Measurements from ENCODE around the gene CAMK2A. TPM values are rescaled to one million over a fixed set of nuclear protein-coding genes. Genes with fewer than 3 reads are reported as not detected.
A peak's percentile ranks its signal among the peaks of the same experiment; 100 is the strongest.

Gene CAMK2A
- total RNA-seq, 1 donor = 0.09 TPM

GRCh38 chr5:150246835-150247234 is 42.7 kb downstream of the CAMK2A start:
- H3K4me3 ChIP-seq (ENCODE audit: low read depth, low read length) = no peak overlapping the region
- no peak for DNase-seq (ENCODE audit: low read depth)
- TF ChIP-seq CTCF (IDR thresholded peaks at IDR 0.05; ENCODE audit: insufficient read depth, low read length) = no peak

GRCh38 chr5:150246429-150246828 is 43.1 kb downstream of the CAMK2A start:
- no peak overlapping the region for H3K4me3 ChIP-seq (ENCODE audit: low read depth, low read length)
- no peak for TF ChIP-seq CTCF (IDR thresholded peaks at IDR 0.05; ENCODE audit: insufficient read depth, low read length)
- no peak for DNase-seq (ENCODE audit: low read depth)

GRCh38 chr5:150245808-150246207 is 43.8 kb downstream of the CAMK2A start:
- TF ChIP-seq CTCF (IDR thresholded peaks at IDR 0.05; ENCODE audit: insufficient read depth, low read length) = no peak
- DNase-seq (ENCODE audit: low read depth) = no peak
- H3K4me3 ChIP-seq (ENCODE audit: low read depth, low read length) = no peak overlapping the region

GRCh38 chr5:150245111-150245789 is 44.3 kb downstream of the CAMK2A start:
- DNase-seq (ENCODE audit: low read depth) = peak; percentile 53
- no peak overlapping the region for H3K4me3 ChIP-seq (ENCODE audit: low read depth, low read length)
- TF ChIP-seq CTCF (IDR thresholded peaks at IDR 0.05; ENCODE audit: insufficient read depth, low read length) = no peak

- no peak for TF ChIP-seq CTCF (IDR thresholded peaks at IDR 0.05; ENCODE audit: insufficient read depth, low read length)
- no peak for DNase-seq (ENCODE audit: low read depth)
Observed at GRCh38 chr5:150244209-150244608, 45.4 kb downstream of the CAMK2A start.

GRCh38 chr5:150243590-150243989 is 46.0 kb downstream of the CAMK2A start:
- DNase-seq (ENCODE audit: low read depth) = no peak
- no peak overlapping the region for H3K4me3 ChIP-seq (ENCODE audit: low read depth, low read length)
- TF ChIP-seq CTCF (IDR thresholded peaks at IDR 0.05; ENCODE audit: insufficient read depth, low read length) = no peak

More at GRCh38 chr5:150244209-150244608, 45.4 kb downstream of the CAMK2A start:
- no peak overlapping the region for H3K4me3 ChIP-seq (ENCODE audit: low read depth, low read length)

All from fibroblast of the aortic adventitia (primary cell).